HEK293 (cell line): ENCODE data around the gene SPACA4.
A peak's percentile ranks its signal among the peaks of the same experiment; 100 is the strongest.

Source experiments
- CTCF ChIA-PET: fragments of 350-600 bp; formaldehyde crosslinking; extraction: SDS; loops from one replicate; lab custom pipeline; 2021; ENCODE audit warnings: antibody characterized with exemption; lab: Yijun Ruan, JAX
- POLR2A ChIA-PET: fragments of 300-600 bp; formaldehyde crosslinking; extraction: SDS; loops from one replicate; lab custom pipeline; 2020; ENCODE audit warnings: antibody characterized with exemption, inconsistent platforms; lab: Yijun Ruan, JAX
- H3K27ac ChIP-seq: fragments of 200-500 bp; sonication (Bioruptor generic); 2 replicates; pipeline ENCODE4 v1.5.1; 2014; ENCODE audit warnings: low read depth, low read length, control low read depth, inconsistent platforms; ENCODE audit errors: extremely low read depth
- H3K36me3 ChIP-seq, 2 experiments: fragments of 200-500 bp in 1 of 2; sonication (Bioruptor generic) in 1 of 2; 1 replicate in 1 of 2; 2 replicates in 1 of 2; pipeline ENCODE4 v1.5.1; 2014 to 2017; ENCODE audit warnings: inconsistent platforms in 2 of 2, low read length in 2 of 2; ENCODE audit not compliant: control insufficient read depth in 2 of 2, insufficient read depth in 1 of 2
- H3K4me1 ChIP-seq: fragments of 200-500 bp; sonication (Bioruptor generic); 2 replicates; pipeline ENCODE4 v1.5.1; 2014; ENCODE audit warnings: mild to moderate bottlenecking, low read length, inconsistent platforms; ENCODE audit not compliant: control insufficient read depth, insufficient read depth
- H3K4me3 ChIP-seq: 2 replicates; pipeline ENCODE4 v1.5.1; 2011; ENCODE audit warnings: low read depth, mild to moderate bottlenecking, control low read depth, low read length, moderate library complexity
- H3K9me3 ChIP-seq: fragments of 200-500 bp; sonication (Bioruptor generic); 2 replicates; pipeline ENCODE4 v1.5.1; 2014; ENCODE audit warnings: low read depth, low read length, inconsistent platforms; ENCODE audit not compliant: control insufficient read depth, insufficient read depth
- BCL11B ChIP-seq: fragments of 450-650 bp; formaldehyde crosslinking; IDR thresholded peaks from 2 replicates; pipeline ENCODE4 v1.5.1; 2016; ENCODE audit warnings: low read depth, missing biosample characterization, missing genetic modification characterization
- ELK4 ChIP-seq: IDR thresholded peaks from 2 replicates; pipeline ENCODE4 v1.6.1; 2011; ENCODE audit warnings: mild to moderate bottlenecking, low read depth, low read length, borderline replicate concordance
- INSM2 ChIP-seq: fragments of 450-650 bp; formaldehyde crosslinking; IDR thresholded peaks from 2 replicates; pipeline ENCODE4 v1.5.1; 2016; ENCODE audit warnings: missing biosample characterization, missing genetic modification characterization
- KLF1 ChIP-seq: fragments of 450-650 bp; formaldehyde crosslinking; IDR thresholded peaks from 2 replicates; pipeline ENCODE4 v1.5.1; 2016; ENCODE audit warnings: missing biosample characterization, missing genetic modification characterization
- KLF9 ChIP-seq: fragments of 450-650 bp; formaldehyde crosslinking; IDR thresholded peaks from 2 replicates; pipeline ENCODE4 v1.5.1; 2016; ENCODE audit warnings: missing biosample characterization, missing genetic modification characterization, low read depth
- PATZ1 ChIP-seq: fragments of 450-650 bp; formaldehyde crosslinking; IDR thresholded peaks from 2 replicates; pipeline ENCODE4 v1.5.1; 2016; ENCODE audit warnings: missing biosample characterization, missing genetic modification characterization
- PBX3 ChIP-seq: sonication (generic); formaldehyde crosslinking; IDR thresholded peaks from 2 replicates; pipeline ENCODE4 v1.8.1; 2022; ENCODE audit warnings: mild to moderate bottlenecking, moderate library complexity, missing genetic modification reagents
- SCRT1 ChIP-seq: fragments of 450-650 bp; formaldehyde crosslinking; IDR thresholded peaks from 2 replicates; pipeline ENCODE4 v1.5.1; 2016; ENCODE audit warnings: missing biosample characterization, missing genetic modification characterization, borderline replicate concordance
- ZBTB6 ChIP-seq: fragments of 450-650 bp; formaldehyde crosslinking; IDR thresholded peaks from 2 replicates; pipeline ENCODE4 v1.5.1; 2017; ENCODE audit warnings: missing biosample characterization, missing genetic modification characterization
- ZFHX2 ChIP-seq: fragments of 450-650 bp; formaldehyde crosslinking; conservative IDR thresholded peaks from 2 replicates; pipeline ENCODE4 v1.5.1; 2016; ENCODE audit warnings: missing biosample characterization, missing genetic modification characterization
- ZNF112 ChIP-seq: fragments of 450-650 bp; formaldehyde crosslinking; IDR thresholded peaks from 2 replicates; pipeline ENCODE4 v1.5.0; 2017; ENCODE audit warnings: missing biosample characterization, missing genetic modification characterization
- ZNF121 ChIP-seq: fragments of 450-650 bp; formaldehyde crosslinking; IDR thresholded peaks from 2 replicates; pipeline ENCODE4 v1.5.1; 2016; ENCODE audit warnings: missing biosample characterization, missing genetic modification characterization
- ZNF174 ChIP-seq: fragments of 450-650 bp; formaldehyde crosslinking; IDR thresholded peaks from 2 replicates; pipeline ENCODE4 v1.5.0; 2017; ENCODE audit warnings: missing biosample characterization, mild to moderate bottlenecking, missing genetic modification characterization
- ZNF19 ChIP-seq: fragments of 450-650 bp; formaldehyde crosslinking; IDR thresholded peaks from 2 replicates; pipeline ENCODE4; 2016; ENCODE audit warnings: missing biosample characterization, missing genetic modification characterization, low read depth
- ZNF292 ChIP-seq: fragments of 450-650 bp; formaldehyde crosslinking; IDR thresholded peaks from 2 replicates; pipeline ENCODE4 v1.5.1; 2016; ENCODE audit warnings: low read depth, missing biosample characterization, missing genetic modification characterization, borderline replicate concordance
- ZNF350 ChIP-seq: fragments of 450-650 bp; formaldehyde crosslinking; IDR thresholded peaks from 2 replicates; pipeline ENCODE4 v1.5.0; 2017; ENCODE audit warnings: missing biosample characterization, mild to moderate bottlenecking, missing genetic modification characterization
- ZNF423 ChIP-seq: fragments of 450-650 bp; formaldehyde crosslinking; IDR thresholded peaks from 2 replicates; pipeline ENCODE4 v1.5.1; 2016; ENCODE audit warnings: missing biosample characterization, missing genetic modification characterization
- ZNF513 ChIP-seq: fragments of 450-650 bp; IDR thresholded peaks from 2 replicates; pipeline ENCODE4 v1.5.1; 2018; ENCODE audit warnings: missing biosample characterization, missing genetic modification characterization
- ZNF555 ChIP-seq: fragments of 450-650 bp; formaldehyde crosslinking; conservative IDR thresholded peaks from 2 replicates; pipeline ENCODE4 v1.5.1; 2017; ENCODE audit warnings: missing biosample characterization, mild to moderate bottlenecking, missing genetic modification characterization, inconsistent platforms
- ZNF645 ChIP-seq: fragments of 450-650 bp; formaldehyde crosslinking; IDR thresholded peaks from 2 replicates; pipeline ENCODE4; 2016; ENCODE audit warnings: missing biosample characterization, missing genetic modification characterization
- ZNF660 ChIP-seq: fragments of 450-650 bp; IDR thresholded peaks from 2 replicates; pipeline ENCODE4 v1.5.1; 2018; ENCODE audit warnings: missing biosample characterization, mild to moderate bottlenecking, missing genetic modification characterization
- ZNF792 ChIP-seq: fragments of 450-650 bp; formaldehyde crosslinking; IDR thresholded peaks from 2 replicates; pipeline ENCODE4 v1.5.1; 2016; ENCODE audit warnings: missing biosample characterization, missing genetic modification characterization

The SPACA4 gene

GRCh38 chr19:48618278-48618915, 11.9 kb downstream of the SPACA4 start:
- Histone ChIP-seq H3K4me1 (peaks cover 30% of the 10 kb centered on the region), H3K4me3 (peak overlapping the region; percentile 76), H3K9me3 (no peaks in the 10 kb centered on the region), H3K27ac (peak overlapping the region; percentile 100), H3K36me3 (peaks cover 14 to 43% of the 10 kb centered on the region in 2 experiments)
- POLR2A ChIA-PET = interaction anchor here (0.6 to 2.0 kb wide), 38 partner anchors 9 to 449 kb away, joined by 3 to 97 read pairs (median 6); partner anchors contain the start of genes CA11, DBP, IZUMO1 and LIG1
- TF ChIP-seq ZNF112 (tag by site-specific recombination) = no peak
- TF ChIP-seq ZNF423 (tag by site-specific recombination) = no peak
- 0 out of 2 replicates have a peak, but pooled peaks have one; percentile 39 for TF ChIP-seq ZNF121 (tag by site-specific recombination)
- no peak for TF ChIP-seq INSM2 (tag by site-specific recombination)
- TF ChIP-seq KLF9 (tag by site-specific recombination) = no peak
- TF ChIP-seq ZNF660 = no peak
- no peak for TF ChIP-seq ZNF350
- CTCF ChIA-PET = interaction anchor here (0.5 to 1.8 kb wide), 6 partner anchors 9 to 352 kb away, joined by 3 to 13 read pairs (median 4); no protein-coding TSS in a partner anchor

- no peaks in the 10 kb centered on the region for H3K9me3 ChIP-seq
- peak within 1 kb of the TSS; percentile 100 for H3K27ac ChIP-seq
- CTCF ChIA-PET = interaction anchor here (1.0 to 1.8 kb wide), 4 partner anchors 8 to 351 kb away, joined by 3 to 5 read pairs (median 3); no protein-coding TSS in a partner anchor
- POLR2A ChIA-PET = interaction anchor here (0.5 to 1.8 kb wide), 53 partner anchors 10 to 1248 kb away, joined by 3 to 97 read pairs (median 5); partner anchors contain the start of genes ALDH16A1, CA11, DBP and IZUMO1
- H3K4me1 ChIP-seq = peaks cover 34% of the 10 kb centered on the region
- peaks cover 14 to 43% of the 10 kb centered on the region in 2 experiments for H3K36me3 ChIP-seq
- H3K4me3 ChIP-seq = peak within 1 kb of the TSS; percentile 76
- TF ChIP-seq ZFHX2 (peak; percentile 65; the same call in 1 of the 2 replicates), ZNF174 (no peak), BCL11B (tag by site-specific recombination) (peak; percentile 19; the same call in 1 of the 2 replicates), PBX3 (peak; percentile 92), ZNF19 (tag by site-specific recombination) (no peak), KLF1 (tag by site-specific recombination) (no peak; the same call in 1 of the 2 replicates), PATZ1 (tag by site-specific recombination) (peak; percentile 60), ELK4 (peak; percentile 19; the same call in 1 of the 2 replicates), ZNF555 (tag by site-specific recombination) (no peak), ZNF645 (tag by site-specific recombination) (no peak), ZBTB6 (peak; percentile 81), ZNF513 (tag by site-specific recombination) (no peak), SCRT1 (tag by site-specific recombination) (no peak), ZNF792 (no peak), ZNF292 (tag by site-specific recombination) (no peak)
These were observed 12.6 kb downstream of the SPACA4 start, which contains the start of the genes RPL18 and SPHK2 for GRCh38 chr19:48618916-48619691. Gene RPL18 (minus strand): TSS chr19:48619178. CDS start chr19:48619143, 35 bp downstream. Gene SPHK2 (plus strand): TSS chr19:48619506. CDS start chr19:48620515, 1,009 bp downstream.
